Transverse colon (tissue), 4 donors: ENCODE data around the gene TXNRD3. TPM values are rescaled to one million over a fixed set of nuclear protein-coding genes. Genes with fewer than 3 reads are reported as not detected.

Experiments
- DNase-seq: peaks from one replicate; pipeline ENCODE4 v3.0.0-alpha.2; 2019
- H3K27ac ChIP-seq, 4 donors: fragments of 200-600 bp; sonication (generic); 2 replicates each; pipeline ENCODE4 v1.5.1; 2016 to 2018; ENCODE audit warnings: inconsistent platforms in 4 of 4
- H3K27me3 ChIP-seq: fragments of 200-600 bp; sonication (generic); 2 replicates; pipeline ENCODE4 v1.5.1; 2017; ENCODE audit warnings: inconsistent platforms
- H3K36me3 ChIP-seq, 4 donors: fragments of 200-600 bp; sonication (generic); 2 replicates each; pipeline ENCODE4 v1.5.1; 2017 to 2019; ENCODE audit warnings: inconsistent platforms in 4 of 4
- H3K4me1 ChIP-seq, 4 donors: fragments of 200-600 bp; sonication (generic); 2 replicates each; pipeline ENCODE4 v1.5.1; 2017 to 2020; ENCODE audit warnings: inconsistent platforms in 4 of 4
- H3K4me3 ChIP-seq, 4 donors: fragments of 200-600 bp; sonication (generic); 1 replicate in 1 of 4; 2 replicates in 3 of 4; pipeline versions ENCODE4 v1.5.1 to v1.6.1; 2017 to 2019; ENCODE audit warnings: inconsistent platforms in 4 of 4
- H3K9me3 ChIP-seq, 2 donors: fragments of 200-600 bp; sonication (generic); 2 replicates each; pipeline ENCODE4 v1.5.1; 2017 to 2019; ENCODE audit warnings: inconsistent platforms in 2 of 2
- EP300 ChIP-seq: sonication (generic); formaldehyde crosslinking; IDR thresholded peaks from one replicate; pipeline ENCODE4 v1.6.1; 2017; ENCODE audit warnings: antibody characterized with exemption, low read depth
- POLR2A ChIP-seq: fragments of 450-650 bp; IDR thresholded peaks from one replicate; pipeline ENCODE4 v1.6.1; 2016; ENCODE audit warnings: antibody characterized with exemption, mild to moderate bottlenecking, moderate library complexity
- POLR2AphosphoS5 ChIP-seq, 3 donors: sonication (generic); formaldehyde crosslinking; IDR thresholded peaks; one replicate each; pipeline ENCODE4 v1.6.1; 2016; ENCODE audit warnings: antibody characterized with exemption in 3 of 3
- WGBS, 2 donors: methylation state at CpG; one replicate each; pipeline ENCODE4 v1.1.5; 2018; ENCODE audit warnings: low coverage in 1 of 2; 5-methylcytosine and 5-hydroxymethylcytosine counted together
- in situ Hi-C, 4 donors: fragments of 200-750 bp; cut with MboI; loops; one replicate each; pipeline versions ENCODE4 v1.15.0 to v1.15.1; 2017; ENCODE audit warnings: low sequenced_read_pairs in 3 of 4, low pct_ligation_motif_present in 1 of 4, low pct_unique_long_range_greater_than_20kb in 1 of 4
- intact Hi-C: fragments of 100-400 bp; cut with DNase I; formaldehyde crosslinking; loops from one replicate; pipeline ENCODE4 v1.15.1; 2023; ENCODE audit warnings: low total_unique reads
- total RNA-seq, 4 donors: library from RNA; depleted of rRNA; stranded (reverse); fragments of >200 nt; gene quantifications; one replicate each; pipeline ENCODE4 v1.1.0, GENCODE V29; 2016
- TF ChIP-seq, protein P1 (sequence below), 5 experiments: fragments of 200-600 bp in 3 of 5; fragments of 450-650 bp in 2 of 5; sonication (generic) in 3 of 5; IDR thresholded peaks; 1 replicate in 2 of 5; 2 replicates in 3 of 5; pipeline ENCODE4 v1.5.1; 2016 to 2017; ENCODE audit warnings: antibody characterized with exemption in 5 of 5, inconsistent platforms in 3 of 5, mild to moderate bottlenecking in 2 of 5, moderate library complexity in 1 of 5

The TXNRD3 gene
- total RNA-seq, 4 donors from 2014 or later = 2.0 to 6.4 (median 3.5) TPM

DNA sequence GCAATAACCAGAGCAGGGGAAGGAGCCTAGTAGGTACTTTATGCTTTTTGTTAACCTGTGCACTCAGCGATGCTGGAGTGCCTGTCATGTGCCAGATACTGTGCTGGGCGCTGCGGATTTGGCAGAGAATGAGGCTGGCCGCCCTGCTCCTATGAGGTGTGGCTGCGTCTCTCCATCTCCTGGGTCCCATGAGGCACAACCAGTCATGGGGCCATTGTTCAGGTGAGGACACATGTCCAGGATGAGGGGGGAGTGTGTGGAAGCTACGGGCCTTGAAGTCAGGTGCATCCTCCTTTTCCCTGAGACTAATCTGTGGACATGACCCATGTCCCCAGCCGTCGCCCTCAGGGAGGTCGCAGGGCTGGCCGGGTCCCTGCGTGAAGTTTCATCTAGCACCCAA, 963 bp upstream of the TXNRD3 start:
- no peak for DNase-seq
- H3K4me3 ChIP-seq = no peak overlapping the region
- H3K27me3 ChIP-seq = peaks cover 20% of the 10 kb centered on the region
- 95% methylated on average over 11 of the region's 11 CpGs; no CpG with 5 or more reads in 1 of the 2 donors for WGBS, 2 donors
- intact Hi-C loops (no loop called here), in situ Hi-C loops (no loop called here)
- peaks cover 0 to 7% (median 3%) of the 10 kb centered on the region in 4 donors for H3K4me1 ChIP-seq
- H3K36me3 ChIP-seq = no peaks in the 10 kb centered on the region
- no peaks in the 10 kb centered on the region for H3K9me3 ChIP-seq
- TF ChIP-seq EP300 (no peak), POLR2A (no peak), POLR2AphosphoS5 (IDR thresholded peaks at IDR 0.05) (no peak)
- TF ChIP-seq, protein P1, sequence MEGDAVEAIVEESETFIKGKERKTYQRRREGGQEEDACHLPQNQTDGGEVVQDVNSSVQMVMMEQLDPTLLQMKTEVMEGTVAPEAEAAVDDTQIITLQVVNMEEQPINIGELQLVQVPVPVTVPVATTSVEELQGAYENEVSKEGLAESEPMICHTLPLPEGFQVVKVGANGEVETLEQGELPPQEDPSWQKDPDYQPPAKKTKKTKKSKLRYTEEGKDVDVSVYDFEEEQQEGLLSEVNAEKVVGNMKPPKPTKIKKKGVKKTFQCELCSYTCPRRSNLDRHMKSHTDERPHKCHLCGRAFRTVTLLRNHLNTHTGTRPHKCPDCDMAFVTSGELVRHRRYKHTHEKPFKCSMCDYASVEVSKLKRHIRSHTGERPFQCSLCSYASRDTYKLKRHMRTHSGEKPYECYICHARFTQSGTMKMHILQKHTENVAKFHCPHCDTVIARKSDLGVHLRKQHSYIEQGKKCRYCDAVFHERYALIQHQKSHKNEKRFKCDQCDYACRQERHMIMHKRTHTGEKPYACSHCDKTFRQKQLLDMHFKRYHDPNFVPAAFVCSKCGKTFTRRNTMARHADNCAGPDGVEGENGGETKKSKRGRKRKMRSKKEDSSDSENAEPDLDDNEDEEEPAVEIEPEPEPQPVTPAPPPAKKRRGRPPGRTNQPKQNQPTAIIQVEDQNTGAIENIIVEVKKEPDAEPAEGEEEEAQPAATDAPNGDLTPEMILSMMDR (IDR thresholded peaks at IDR 0.05) = no peak
- no peak overlapping the region for H3K27ac ChIP-seq

DNA sequence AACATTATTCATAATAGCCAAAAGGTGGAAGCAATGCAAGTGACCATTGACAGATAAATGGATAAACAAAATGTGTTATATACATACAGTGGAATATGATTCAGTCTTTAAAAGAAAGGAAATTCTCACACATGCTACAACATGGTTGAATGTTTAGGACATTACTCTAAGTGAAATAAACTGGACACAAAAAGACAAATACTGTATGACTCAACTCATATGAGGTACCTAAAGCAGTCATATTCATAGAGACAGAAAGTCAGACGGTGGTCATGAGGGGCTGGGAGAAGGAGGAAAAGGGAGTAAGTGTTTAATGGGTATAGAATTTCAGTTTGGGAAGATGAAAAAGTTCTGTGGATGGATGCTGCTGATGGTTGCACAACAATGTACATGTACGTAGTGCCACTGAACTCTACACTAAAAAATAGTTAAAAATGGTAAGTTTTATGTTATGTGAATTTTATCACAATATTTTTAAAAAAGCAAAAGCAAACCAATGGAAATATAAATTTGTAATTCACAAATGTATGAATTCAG, 5.3 kb downstream of the TXNRD3 start:
- no peak for DNase-seq
- in situ Hi-C loops = no loop called here
- no peak overlapping the region for H3K27ac ChIP-seq
- H3K4me3 ChIP-seq = no peak overlapping the region
- H3K36me3 ChIP-seq = no peaks in the 10 kb centered on the region
- no peaks in the 10 kb centered on the region for H3K9me3 ChIP-seq
- H3K27me3 ChIP-seq = no peaks in the 10 kb centered on the region
- WGBS, 2 donors = 77 to 94% methylated on average over 2 of the region's 2 CpGs
- H3K4me1 ChIP-seq = peaks cover 0 to 7% (median 0%) of the 10 kb centered on the region in 4 donors
- TF ChIP-seq, protein P1 (IDR thresholded peaks at IDR 0.05) = no peak
- TF ChIP-seq EP300 = no peak
- TF ChIP-seq POLR2AphosphoS5 (IDR thresholded peaks at IDR 0.05) = no peak
- TF ChIP-seq POLR2A = no peak
- intact Hi-C loops = no loop called here

DNA sequence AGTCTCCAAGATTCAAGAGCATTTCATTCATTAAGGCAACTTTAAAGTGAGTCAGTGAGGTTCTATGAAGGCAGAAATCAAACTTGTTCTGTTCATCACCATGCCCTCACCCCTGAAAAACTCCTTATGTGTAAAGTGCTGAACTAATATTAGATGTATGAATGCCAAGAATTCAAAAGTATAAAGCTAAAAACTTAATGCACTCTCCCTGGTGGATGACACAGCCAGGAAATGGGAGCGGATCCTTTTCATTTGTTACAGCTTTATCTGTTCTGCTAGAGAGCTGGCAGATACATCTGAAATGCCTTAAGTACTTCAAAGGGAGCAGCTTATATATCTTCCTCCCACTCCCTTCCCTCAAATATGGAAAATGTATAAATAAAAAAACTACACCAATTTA, 8.2 kb downstream of the TXNRD3 start:
- intact Hi-C loops (no loop called here), in situ Hi-C loops (no loop called here)
- Histone ChIP-seq H3K4me3 (no peak overlapping the region), H3K27ac (no peak overlapping the region), H3K36me3 (peaks cover 0 to 9% (median 0%) of the 10 kb centered on the region in 4 donors), H3K9me3 (no peaks in the 10 kb centered on the region), H3K27me3 (no peaks in the 10 kb centered on the region), H3K4me1 (no peaks in the 10 kb centered on the region)
- no peak for DNase-seq
- 82 to 100% methylated on average over 1 of the region's 1 CpG for WGBS, 2 donors
- TF ChIP-seq EP300 (no peak), POLR2AphosphoS5 (IDR thresholded peaks at IDR 0.05) (no peak), POLR2A (no peak)
- TF ChIP-seq, protein P1 (IDR thresholded peaks at IDR 0.05) = no peak

DNA sequence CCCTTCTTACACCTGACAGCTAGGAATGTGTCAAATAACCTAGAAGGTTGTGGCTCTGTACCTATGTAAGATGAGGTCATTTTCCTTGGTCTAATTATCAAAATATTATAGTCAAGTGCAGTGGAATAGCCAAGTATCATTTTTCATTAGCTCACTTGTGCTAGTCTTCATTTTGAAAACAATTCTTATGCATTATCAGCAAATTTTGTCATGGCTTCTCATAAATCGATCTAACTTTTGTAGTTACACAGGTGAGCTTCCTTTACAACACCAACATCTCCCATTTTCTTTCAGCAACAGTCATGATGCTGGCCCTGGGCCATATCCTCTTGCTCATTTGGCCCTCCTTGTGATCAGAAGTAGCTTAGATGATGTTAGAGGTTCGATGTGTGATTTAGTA, 10.3 kb downstream of the TXNRD3 start:
- Histone ChIP-seq H3K4me3 (no peak overlapping the region), H3K4me1 (no peaks in the 10 kb centered on the region), H3K27ac (no peak overlapping the region), H3K9me3 (no peaks in the 10 kb centered on the region), H3K27me3 (no peaks in the 10 kb centered on the region), H3K36me3 (peaks cover 0 to 10% (median 0%) of the 10 kb centered on the region in 4 donors)
- no peak for TF ChIP-seq POLR2AphosphoS5 (IDR thresholded peaks at IDR 0.05)
- no peak for TF ChIP-seq POLR2A
- no peak for TF ChIP-seq EP300
- TF ChIP-seq, protein P1 (IDR thresholded peaks at IDR 0.05) = no peak
- WGBS, 2 donors = 86 to 100% methylated on average over 2 of the region's 2 CpGs
- intact Hi-C loops (no loop called here), in situ Hi-C loops (no loop called here)
- no peak for DNase-seq
